Activated T-cell treated with anti-CD3 and anti-CD28 coated beads, Interleukin-2, amount 50 U/mL, for 4 hours (primary cell): Measurements from ENCODE around the gene PLEKHG1. TPM values are rescaled to one million over a fixed set of nuclear protein-coding genes. Genes with fewer than 3 reads are reported as not detected.

ENCODE experiments used
- total RNA-seq, 3 donors: library from RNA; stranded (reverse); gene quantifications; one replicate each; pipeline ENCODE4 v1.2.1, GENCODE V29; 2021

PLEKHG1 gene
- total RNA-seq, 3 donors from 2014 or later, result 1.5 to 8.0 (median 3.3) TPM

Other genes starting within 250 kb of the PLEKHG1 start
- gene IYD, start 230.9 kb upstream of the PLEKHG1 start, total RNA-seq, result under 1 TPM in 1 of 3 donors, not detected in 2; 0.03 TPM